HFFc6 (cell line): Measurements from ENCODE around the gene WDR74. TPM values are rescaled to one million over a fixed set of nuclear protein-coding genes. Genes with fewer than 3 reads are reported as not detected.

Experiments used
- DNase-seq: peaks from one replicate; pipeline ENCODE4 v3.0.0-alpha.2; 2018
- H3K27ac Mint-ChIP-seq: 2 replicates; pipeline ENCODE4 v1.8.0; 2020; ENCODE audit warnings: mild to moderate bottlenecking, mixed read lengths
- H3K27me3 Mint-ChIP-seq: 2 replicates; pipeline ENCODE4 v1.8.0; 2021; ENCODE audit warnings: mild to moderate bottlenecking, moderate library complexity, mixed read lengths; ENCODE audit not compliant: insufficient read depth
- H3K36me3 Mint-ChIP-seq: 2 replicates; pipeline ENCODE4 v1.8.0; 2021; ENCODE audit warnings: low read depth, mixed read lengths
- H3K4me1 Mint-ChIP-seq: 2 replicates; pipeline ENCODE4 v1.8.0; 2020; ENCODE audit warnings: low read depth, mixed read lengths
- H3K4me3 Mint-ChIP-seq: 2 replicates; pipeline ENCODE4 v1.8.0; 2020; ENCODE audit warnings: mild to moderate bottlenecking, moderate library complexity, mixed read lengths
- H3K9me3 Mint-ChIP-seq: 2 replicates; pipeline ENCODE4 v1.8.0; 2020; ENCODE audit warnings: mild to moderate bottlenecking, mixed read lengths
- CTCF ChIP-seq: fragments of 200-600 bp; sonication (generic); IDR thresholded peaks from 2 replicates; pipeline ENCODE4 v1.5.0; 2021; ENCODE audit warnings: antibody characterized with exemption, mild to moderate bottlenecking
- total RNA-seq, 6 experiments: library from RNA; stranded (reverse); fragmentation: NEBNext Ultra II Directional; extraction: Animal tissue kit (Norgen Biotek cat#: 25700); gene quantifications; 2 replicates in 1 of 6; 3 replicates in 5 of 6; pipeline ENCODE4 v1.2.3, GENCODE V29; 2021

Gene WDR74
- total RNA-seq, 6 experiments from 2014 or later, result 37.4 to 49.2 (median 41.0) TPM

GRCh38 chr11:62853279-62853965, 14.0 kb upstream of the WDR74 start:
- peak overlapping the region; percentile 93 for H3K27ac Mint-ChIP-seq
- peaks cover 10% of the 10 kb centered on the region for H3K9me3 Mint-ChIP-seq
- no peak for DNase-seq
- peaks cover 45% of the 10 kb centered on the region for H3K4me1 Mint-ChIP-seq
- peak overlapping the region; percentile 97 for H3K4me3 Mint-ChIP-seq
- H3K27me3 Mint-ChIP-seq, result peaks cover 19% of the 10 kb centered on the region
- H3K36me3 Mint-ChIP-seq, result peaks cover 43% of the 10 kb centered on the region
- no peak for TF ChIP-seq CTCF

- H3K27ac Mint-ChIP-seq, result peak overlapping the region; percentile 93
- peaks cover 43% of the 10 kb centered on the region for H3K36me3 Mint-ChIP-seq
These were observed 13.3 kb upstream of the WDR74 start for GRCh38 chr11:62852523-62853188.

GRCh38 chr11:62851807-62852522, 12.6 kb upstream of the WDR74 start:
- DNase-seq, result no peak
- Mint-ChIP-seq H3K27me3 (peaks cover 19% of the 10 kb centered on the region), H3K36me3 (peaks cover 43% of the 10 kb centered on the region), H3K4me1 (peaks cover 31% of the 10 kb centered on the region), H3K4me3 (peak overlapping the region; percentile 37), H3K27ac (peak overlapping the region; percentile 55), H3K9me3 (peaks cover 10% of the 10 kb centered on the region)
- TF ChIP-seq CTCF, result no peak

More at GRCh38 chr11:62852523-62853188, 13.3 kb upstream of the WDR74 start:
- H3K9me3 Mint-ChIP-seq, result peaks cover 10% of the 10 kb centered on the region
- H3K27me3 Mint-ChIP-seq, result peaks cover 19% of the 10 kb centered on the region
- DNase-seq, result no peak
- H3K4me3 Mint-ChIP-seq, result peak overlapping the region; percentile 97
- TF ChIP-seq CTCF, result no peak
- peaks cover 37% of the 10 kb centered on the region for H3K4me1 Mint-ChIP-seq

- Mint-ChIP-seq H3K27me3 (peaks cover 19% of the 10 kb centered on the region), H3K4me1 (peaks cover 31% of the 10 kb centered on the region), H3K27ac (peak overlapping the region; percentile 55), H3K9me3 (peaks cover 10% of the 10 kb centered on the region), H3K4me3 (peak overlapping the region; percentile 37), H3K36me3 (peaks cover 43% of the 10 kb centered on the region)
- no peak for TF ChIP-seq CTCF
- no peak for DNase-seq
These were observed 11.8 kb upstream of the WDR74 start for GRCh38 chr11:62850911-62851806.

- Mint-ChIP-seq H3K4me3 (no peak overlapping the region), H3K27me3 (peaks cover 1% of the 10 kb centered on the region), H3K9me3 (no peaks in the 10 kb centered on the region), H3K36me3 (peaks cover 14% of the 10 kb centered on the region), H3K27ac (no peak overlapping the region), H3K4me1 (peaks cover 20% of the 10 kb centered on the region)
- no peak for TF ChIP-seq CTCF
- DNase-seq, result no peak
These were observed 8.5 kb upstream of the WDR74 start for GRCh38 chr11:62847767-62848314.
